Measurements from ENCODE around the gene VRK1. TPM values are rescaled to one million over a fixed set of nuclear protein-coding genes. Genes with fewer than 3 reads are reported as not detected.
"Not testable (repeated sequence)": the region's sequence is repeated elsewhere in the genome, so short reads cannot be mapped to it uniquely, and the experiment has no call there.

The VRK1 gene
- total and polyA plus RNA-seq, 2 experiments from 2014 or later, result 16.2 to 22.8 TPM

GRCh38 chr14:96761066-96761465 is 36.1 kb upstream of the VRK1 start:
- H3K36me3 ChIP-seq, result no peaks in the 10 kb centered on the region
- no peaks in the 10 kb centered on the region for H3K9me3 ChIP-seq (ENCODE audit: low read depth)
- peaks cover 3% of the 10 kb centered on the region for H3K27me3 ChIP-seq
- no peak for TF ChIP-seq CTCF (IDR thresholded peaks at IDR 0.05; ENCODE audit: low read depth, low read length)
- H3K4me1 ChIP-seq (ENCODE audit: low read depth), result no peaks in the 10 kb centered on the region
- no peak overlapping the region for H3K27ac ChIP-seq
- H3K4me3 ChIP-seq, result no peak overlapping the region
- no peak for DNase-seq (ENCODE audit: low read depth in 1 of 2, low spot score in 1 of 2)

- Histone ChIP-seq H3K4me3 (peak overlapping the region; percentile 13), H3K9me3 (ENCODE audit: low read depth) (no peaks in the 10 kb centered on the region), H3K4me1 (ENCODE audit: low read depth) (no peaks in the 10 kb centered on the region), H3K36me3 (no peaks in the 10 kb centered on the region), H3K27me3 (peaks cover 3% of the 10 kb centered on the region), H3K27ac (no peak overlapping the region)
- DNase-seq (ENCODE audit: low read depth in 1 of 2, low spot score in 1 of 2), result peak; percentile 68 to 79
- no peak for TF ChIP-seq CTCF (IDR thresholded peaks at IDR 0.05; ENCODE audit: low read depth, low read length)
Observed at GRCh38 chr14:96762650-96763049, 34.5 kb upstream of the VRK1 start.

DNA sequence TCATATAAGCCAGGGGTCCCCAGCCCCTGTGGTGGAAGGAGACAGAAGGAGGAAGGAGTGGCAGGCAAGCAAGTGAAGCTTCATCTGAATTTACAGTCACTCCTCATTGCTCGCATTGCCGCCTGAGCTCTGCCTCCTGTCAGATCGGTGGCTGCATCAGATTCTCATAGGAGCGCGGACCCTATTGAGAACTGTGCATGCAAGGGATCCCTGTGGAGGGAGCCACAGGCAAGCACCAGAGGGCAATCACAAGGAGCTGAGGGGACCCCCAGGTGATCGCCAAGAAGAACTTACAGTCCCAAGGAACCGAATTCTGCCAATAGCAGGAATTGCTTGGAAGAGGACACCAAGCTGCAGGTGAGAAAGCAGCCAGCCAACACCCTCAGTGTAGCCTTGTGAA is 33.2 kb upstream of the VRK1 start:
- Histone ChIP-seq H3K4me1 (ENCODE audit: low read depth) (no peaks in the 10 kb centered on the region), H3K9me3 (ENCODE audit: low read depth) (no peaks in the 10 kb centered on the region), H3K4me3 (no peak overlapping the region), H3K27ac (no peak overlapping the region), H3K27me3 (peaks cover 3% of the 10 kb centered on the region), H3K36me3 (no peaks in the 10 kb centered on the region)
- no peak for TF ChIP-seq CTCF (IDR thresholded peaks at IDR 0.05; ENCODE audit: low read depth, low read length)
- no peak for DNase-seq (ENCODE audit: low read depth in 1 of 2, low spot score in 1 of 2)

GRCh38 chr14:96765205-96765604 is 32.0 kb upstream of the VRK1 start:
- H3K4me3 ChIP-seq; DNase-seq (ENCODE audit: low read depth in 1 of 2, low spot score in 1 of 2); H3K27ac ChIP-seq; H3K4me1 ChIP-seq (ENCODE audit: low read depth); H3K36me3 ChIP-seq; H3K9me3 ChIP-seq (ENCODE audit: low read depth); H3K27me3 ChIP-seq: not testable (repeated sequence)

DNA sequence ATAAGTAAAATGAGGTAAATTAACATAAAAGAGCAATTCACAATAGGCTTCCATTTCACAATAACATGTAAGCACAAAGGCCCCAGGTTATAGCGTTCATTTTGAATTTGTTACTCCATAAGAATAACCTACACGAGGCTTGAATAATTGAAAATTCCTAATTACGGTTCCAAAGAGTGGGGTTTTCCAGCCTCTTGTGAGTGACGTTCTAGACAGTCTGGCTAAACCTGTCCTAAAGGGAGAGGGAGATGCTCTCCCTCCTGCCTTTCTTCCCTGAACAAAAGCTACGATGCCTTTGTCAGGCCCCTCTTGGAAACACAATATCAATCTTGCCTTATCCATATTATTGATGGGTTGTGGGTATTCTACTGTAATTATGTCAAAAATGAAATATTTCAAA is 24.3 kb upstream of the VRK1 start:
- no peaks in the 10 kb centered on the region for H3K36me3 ChIP-seq
- TF ChIP-seq CTCF (IDR thresholded peaks at IDR 0.05; ENCODE audit: low read depth, low read length), result no peak
- H3K27me3 ChIP-seq, result no peaks in the 10 kb centered on the region
- H3K4me1 ChIP-seq (ENCODE audit: low read depth), result no peaks in the 10 kb centered on the region
- DNase-seq (ENCODE audit: low read depth in 1 of 2, low spot score in 1 of 2), result no peak
- no peaks in the 10 kb centered on the region for H3K9me3 ChIP-seq (ENCODE audit: low read depth)
- no peak overlapping the region for H3K4me3 ChIP-seq
- no peak overlapping the region for H3K27ac ChIP-seq

- Histone ChIP-seq H3K36me3 (no peaks in the 10 kb centered on the region), H3K9me3 (ENCODE audit: low read depth) (no peaks in the 10 kb centered on the region), H3K27me3 (no peaks in the 10 kb centered on the region), H3K27ac (no peak overlapping the region), H3K4me3 (no peak overlapping the region), H3K4me1 (ENCODE audit: low read depth) (no peaks in the 10 kb centered on the region)
- DNase-seq (ENCODE audit: low read depth in 1 of 2, low spot score in 1 of 2), result no peak
- TF ChIP-seq CTCF (IDR thresholded peaks at IDR 0.05; ENCODE audit: low read depth, low read length), result no peak
Observed at GRCh38 chr14:96776791-96777190, 20.4 kb upstream of the VRK1 start.

Data from cardiac muscle cell (in vitro differentiated cells and primary cell).